Measurements from ENCODE around the gene TFEB. TPM values are rescaled to one million over a fixed set of nuclear protein-coding genes. Genes with fewer than 3 reads are reported as not detected.

The TFEB gene
- total RNA-seq, 2 experiments from 2014 or later = 11.7 to 14.0 TPM

- ChIA-PET CTCF (interaction anchor here (1.0 kb wide), 1 partner anchor 294 kb away, joined by 3 read pairs; no protein-coding TSS in a partner anchor), POLR2A (no interaction called here)
Observed at GRCh38 chr6:41702089-41702745, 33.2 kb downstream of the TFEB start.

GRCh38 chr6:41700463-41701347, 34.7 kb downstream of the TFEB start:
- ChIA-PET CTCF (no interaction called here), POLR2A (no interaction called here)

GRCh38 chr6:41699063-41699462, 36.3 kb downstream of the TFEB start:
- ChIA-PET CTCF (interaction anchor here (0.7 kb wide), 1 partner anchor 9 kb away, joined by 3 read pairs; no protein-coding TSS in a partner anchor), POLR2A (no interaction called here)

GRCh38 chr6:41697861-41698781, 37.3 kb downstream of the TFEB start:
- POLR2A ChIA-PET = no interaction called here
- CTCF ChIA-PET = interaction anchor here (1.7 kb wide), 1 partner anchor 14 kb away, joined by 6 read pairs; no protein-coding TSS in a partner anchor

GRCh38 chr6:41696788-41697187, 38.6 kb downstream of the TFEB start:
- CTCF ChIA-PET = interaction anchor here (1.7 kb wide), 1 partner anchor 13 kb away, joined by 6 read pairs; no protein-coding TSS in a partner anchor

GRCh38 chr6:41695825-41696224, 39.6 kb downstream of the TFEB start:
- POLR2A ChIA-PET = no interaction called here

More at GRCh38 chr6:41696788-41697187, 38.6 kb downstream of the TFEB start:
- POLR2A ChIA-PET = no interaction called here

GRCh38 chr6:41694815-41695526, 40.4 kb downstream of the TFEB start:
- POLR2A ChIA-PET = interaction anchor here (0.6 kb wide), 1 partner anchor 163 kb away, joined by 3 read pairs; no protein-coding TSS in a partner anchor

More at GRCh38 chr6:41695825-41696224, 39.6 kb downstream of the TFEB start:
- CTCF ChIA-PET = interaction anchor here (3.7 kb wide), 1 partner anchor 12 kb away, joined by 18 read pairs; no protein-coding TSS in a partner anchor

GRCh38 chr6:41693281-41694240, 41.8 kb downstream of the TFEB start:
- POLR2A ChIA-PET = no interaction called here
- CTCF ChIA-PET = interaction anchor here (1.8 to 3.7 kb wide), 2 partner anchors 10 to 91 kb away, joined by 4 to 18 read pairs; no protein-coding TSS in a partner anchor

More at GRCh38 chr6:41694815-41695526, 40.4 kb downstream of the TFEB start:
- CTCF ChIA-PET = interaction anchor here (3.7 kb wide), 1 partner anchor 11 kb away, joined by 18 read pairs; no protein-coding TSS in a partner anchor

- ChIA-PET POLR2A (no interaction called here), CTCF (interaction anchor here (1.8 to 3.7 kb wide), 2 partner anchors 9 to 90 kb away, joined by 4 to 18 read pairs; no protein-coding TSS in a partner anchor)
Observed at GRCh38 chr6:41692730-41693129, 42.7 kb downstream of the TFEB start.

- ChIA-PET POLR2A (no interaction called here), CTCF (interaction anchor here (1.4 to 1.8 kb wide), 2 partner anchors 10 to 89 kb away, joined by 4 to 5 read pairs; no protein-coding TSS in a partner anchor)
Observed at GRCh38 chr6:41692080-41692675, 43.2 kb downstream of the TFEB start.

GRCh38 chr6:41691426-41692079, 43.9 kb downstream of the TFEB start:
- POLR2A ChIA-PET = no interaction called here

GRCh38 chr6:41690541-41691330, 44.7 kb downstream of the TFEB start:
- CTCF ChIA-PET = interaction anchor here (1.4 kb wide), 2 partner anchors 8 to 9 kb away, joined by 3 to 5 read pairs; no protein-coding TSS in a partner anchor
- POLR2A ChIA-PET = no interaction called here

More at GRCh38 chr6:41691426-41692079, 43.9 kb downstream of the TFEB start:
- CTCF ChIA-PET = interaction anchor here (1.4 kb wide), 1 partner anchor 9 kb away, joined by 5 read pairs; no protein-coding TSS in a partner anchor

GRCh38 chr6:41689171-41690008, 46.0 kb downstream of the TFEB start:
- CTCF ChIA-PET = interaction anchor here (1.4 kb wide), 1 partner anchor 10 kb away, joined by 3 read pairs; no protein-coding TSS in a partner anchor

GRCh38 chr6:41688256-41688965, 47.0 kb downstream of the TFEB start:
- ChIA-PET CTCF (no interaction called here), POLR2A (no interaction called here)

More at GRCh38 chr6:41689171-41690008, 46.0 kb downstream of the TFEB start:
- POLR2A ChIA-PET = no interaction called here
